ENCODE results near the gene WDR87.
A peak's percentile ranks its signal among the peaks of the same experiment; 100 is the strongest.
"Not testable (repeated sequence)": the region's sequence is repeated elsewhere in the genome, so short reads cannot be mapped to it uniquely, and the experiment has no call there.

The WDR87 gene

GRCh38 chr19:37932985-37933936, 26.9 kb upstream of the WDR87 start:
- Histone ChIP-seq H3K4me3 (peak overlapping the region in 4 of 7 experiments; percentile 9 to 32 (median 24)), H3K27ac (peak overlapping the region in 17 of 21 experiments; percentile 9 to 83 (median 67))

GRCh38 chr19:37931881-37932655, 25.7 kb upstream of the WDR87 start:
- Histone ChIP-seq H3K27ac (peak overlapping the region in 20 of 21 experiments; percentile 9 to 83 (median 66)), H3K4me3 (peak overlapping the region in 5 of 7 experiments; percentile 9 to 32 (median 17))

DNA sequence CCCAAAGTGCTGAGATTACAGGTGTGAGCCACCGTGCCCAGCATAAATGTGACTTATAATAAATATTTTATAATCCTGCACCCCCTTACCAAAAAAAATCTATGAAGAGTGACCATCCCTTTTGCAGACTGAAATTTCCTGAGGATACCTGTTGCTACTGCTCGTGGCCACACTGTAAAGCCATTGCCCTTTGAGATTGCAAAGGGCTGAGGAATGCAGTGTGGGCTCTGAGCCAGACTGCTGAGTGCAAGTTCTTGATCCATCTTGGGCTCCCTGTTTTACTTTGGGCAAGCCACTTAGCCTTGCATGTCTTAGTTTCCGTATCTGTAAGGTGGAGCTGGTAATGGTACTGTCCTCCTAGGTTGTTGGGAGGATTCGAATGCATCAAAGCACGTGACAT, 24.0 kb upstream of the WDR87 start:
- Histone ChIP-seq H3K4me3 (no peak overlapping the region), H3K27ac (no peak overlapping the region)

GRCh38 chr19:37929355-37929923, 23.0 kb upstream of the WDR87 start:
- Histone ChIP-seq H3K4me3 (no peak overlapping the region), H3K27ac (peak overlapping the region in 1 of 21 experiments; percentile 36)

DNA sequence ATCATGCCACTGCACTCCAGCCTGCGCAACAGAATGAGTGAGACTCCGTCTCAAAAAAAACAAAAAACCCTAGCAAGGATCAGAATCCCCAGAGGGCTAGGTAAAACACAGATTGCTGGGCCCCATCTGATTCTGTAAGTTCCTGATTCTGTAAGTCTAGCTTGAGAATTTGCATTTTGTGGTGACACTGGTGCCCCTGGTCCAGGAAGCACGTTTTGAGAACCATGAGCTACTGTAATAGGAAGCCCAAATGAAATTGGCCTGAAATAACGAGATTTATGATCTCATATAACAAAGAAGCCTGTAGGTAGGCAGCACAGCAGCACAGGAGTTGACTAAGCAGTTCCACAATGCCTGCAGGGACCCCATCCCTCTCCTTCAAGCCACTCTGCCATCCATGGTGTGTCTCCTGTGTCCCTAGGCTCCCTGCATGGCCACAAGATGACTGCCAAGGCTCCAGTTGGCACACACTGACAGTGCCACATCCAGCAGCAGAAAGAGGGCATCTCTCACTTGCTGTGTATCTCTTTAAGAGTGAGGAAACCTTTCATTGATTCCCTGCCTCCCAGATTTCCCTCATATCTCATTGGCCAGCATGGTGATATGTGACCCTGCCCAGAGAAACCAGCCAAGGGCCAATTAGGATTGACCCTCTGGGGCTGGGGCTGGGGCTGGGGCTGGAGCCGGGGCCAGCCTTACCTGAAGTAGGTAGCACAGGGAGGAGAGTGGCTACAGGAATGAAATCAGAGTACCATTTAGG, 22.3 kb upstream of the WDR87 start:
- Histone ChIP-seq H3K27ac (peak overlapping the region in 3 of 21 experiments; percentile 11 to 36 (median 35)), H3K4me3 (no peak overlapping the region)

DNA sequence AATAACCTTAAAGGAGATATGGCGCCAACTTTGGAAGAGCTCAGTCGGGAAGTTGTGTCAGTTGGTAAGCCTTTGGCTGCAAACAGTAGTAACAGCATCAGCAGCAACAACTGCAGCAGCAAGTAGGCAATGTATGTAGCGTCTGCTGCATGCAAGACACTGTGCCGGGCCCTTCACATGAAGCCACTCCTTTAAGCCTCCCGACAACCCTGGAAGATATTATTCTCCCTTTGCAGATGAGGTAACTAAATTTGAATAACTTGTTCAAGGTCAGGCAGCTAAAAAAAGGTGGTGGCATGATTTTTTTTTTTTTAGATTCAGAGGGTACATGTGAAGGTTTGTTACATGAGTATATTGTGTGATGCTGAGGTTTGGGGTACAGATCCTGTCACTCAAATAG, 20.3 kb upstream of the WDR87 start:
- Histone ChIP-seq H3K4me3 (no peak overlapping the region), H3K27ac (peak overlapping the region in 1 of 21 experiments; percentile 16)

- Histone ChIP-seq H3K27ac (peak overlapping the region in 1 of 21 experiments; percentile 16), H3K4me3 (no peak overlapping the region)
These were observed 19.9 kb upstream of the WDR87 start for GRCh38 chr19:37926255-37926654.

DNA sequence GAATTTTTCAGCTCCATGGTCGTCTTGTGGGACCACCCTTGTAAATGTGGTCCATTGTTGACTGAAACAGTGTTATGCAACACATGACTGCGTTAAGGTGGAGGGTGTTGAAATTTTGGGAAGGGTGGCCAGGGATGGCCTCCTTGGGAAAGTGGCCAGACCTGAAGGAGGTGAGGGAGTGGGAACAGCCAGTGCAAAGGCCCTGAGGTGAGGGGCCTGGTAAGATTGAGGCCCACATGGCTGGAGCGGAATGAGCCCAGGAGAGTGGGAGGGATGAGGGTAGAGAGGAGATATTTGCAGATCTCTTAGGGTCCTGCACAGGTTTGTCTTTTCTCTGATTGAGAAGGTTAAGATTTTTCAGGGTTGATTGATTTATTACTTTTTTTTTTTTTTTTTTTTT, 18.8 kb upstream of the WDR87 start:
- no peak overlapping the region for H3K27ac ChIP-seq
- no peak overlapping the region for H3K4me3 ChIP-seq

GRCh38 chr19:37924573-37924972, 18.2 kb upstream of the WDR87 start:
- H3K27ac ChIP-seq, H3K4me3 ChIP-seq: not testable (repeated sequence)

DNA sequence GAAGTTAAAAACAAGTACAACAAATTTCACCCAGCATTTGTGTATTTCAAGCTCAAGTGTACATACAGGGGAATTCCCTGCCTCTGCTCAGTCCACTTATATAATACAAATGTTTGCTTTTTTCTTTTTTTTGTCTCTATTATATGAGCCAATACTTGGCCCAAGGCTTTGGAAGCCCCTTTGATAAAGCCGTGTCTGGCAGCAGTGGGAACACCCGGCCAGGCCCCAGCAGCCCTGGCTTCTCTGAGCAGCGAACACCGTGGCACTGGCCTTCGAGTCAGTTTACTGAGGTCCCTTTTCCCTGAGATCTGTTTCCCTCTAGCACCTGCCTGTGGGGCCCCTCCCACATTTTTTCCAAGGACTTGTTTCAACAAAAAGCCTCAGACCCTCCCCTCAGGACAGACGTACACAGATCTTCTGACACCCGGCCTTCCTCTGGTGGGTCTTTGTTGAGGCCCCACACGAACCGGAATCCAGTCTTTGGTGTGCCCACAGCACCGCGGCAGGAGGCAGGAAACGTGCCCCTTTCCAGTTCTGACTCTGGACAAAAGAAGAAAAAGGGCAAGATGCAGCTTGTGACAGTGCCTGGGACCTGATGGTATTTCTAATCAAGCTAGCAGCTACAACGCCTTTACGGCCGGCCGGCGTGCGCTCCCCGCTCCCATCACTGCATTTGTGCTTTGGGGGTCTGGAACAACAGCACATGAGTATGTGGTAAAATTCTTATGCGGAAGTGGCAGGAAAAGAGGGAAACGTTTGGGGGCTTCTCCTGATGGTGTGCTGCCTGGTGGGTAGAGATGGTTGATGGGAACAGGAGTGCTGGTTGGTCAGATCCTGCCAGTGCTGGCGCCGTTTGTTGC, 14.4 kb upstream of the WDR87 start:
- Histone ChIP-seq H3K27ac (peak overlapping the region in 1 of 21 experiments; percentile 69), H3K4me3 (no peak overlapping the region)

- Histone ChIP-seq H3K4me3 (no peak overlapping the region), H3K27ac (no peak overlapping the region)
These were observed 8.5 kb upstream of the WDR87 start for GRCh38 chr19:37914908-37915307.

DNA sequence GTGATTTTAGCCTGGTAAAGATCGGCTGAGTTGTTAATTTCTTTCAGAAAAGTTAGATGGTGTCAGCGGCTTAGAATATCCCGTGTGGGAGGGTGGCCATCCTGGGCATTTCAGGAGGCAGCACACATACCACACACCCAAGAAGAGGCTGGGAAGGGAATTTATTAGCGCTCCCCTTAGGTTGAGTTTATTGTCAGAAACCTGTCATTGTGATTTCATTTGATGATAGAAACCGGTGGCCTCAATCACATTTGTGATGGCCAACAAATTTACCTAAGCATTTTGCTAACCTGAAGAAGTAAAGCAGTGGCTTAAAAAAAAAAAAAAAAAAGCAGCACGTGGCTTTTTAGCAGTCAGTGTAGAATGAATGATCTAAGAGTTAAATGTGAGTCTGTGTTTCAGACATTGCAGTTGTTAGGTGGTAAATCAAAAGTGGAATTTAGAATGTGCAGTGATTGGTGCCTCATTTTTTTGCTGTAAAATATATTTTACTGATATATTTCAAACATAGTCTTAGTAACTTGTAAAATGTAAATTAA, 3.3 kb upstream of the WDR87 start:
- no peak overlapping the region for H3K4me3 ChIP-seq
- H3K27ac ChIP-seq = no peak overlapping the region

GRCh38 chr19:37907735-37908455, 1.5 kb upstream of the WDR87 start:
- Histone ChIP-seq H3K27ac (peak overlapping the region in 15 of 21 experiments; percentile 62 to 94 (median 83)), H3K4me3 (peak overlapping the region; percentile 88 to 99 (median 95))

DNA sequence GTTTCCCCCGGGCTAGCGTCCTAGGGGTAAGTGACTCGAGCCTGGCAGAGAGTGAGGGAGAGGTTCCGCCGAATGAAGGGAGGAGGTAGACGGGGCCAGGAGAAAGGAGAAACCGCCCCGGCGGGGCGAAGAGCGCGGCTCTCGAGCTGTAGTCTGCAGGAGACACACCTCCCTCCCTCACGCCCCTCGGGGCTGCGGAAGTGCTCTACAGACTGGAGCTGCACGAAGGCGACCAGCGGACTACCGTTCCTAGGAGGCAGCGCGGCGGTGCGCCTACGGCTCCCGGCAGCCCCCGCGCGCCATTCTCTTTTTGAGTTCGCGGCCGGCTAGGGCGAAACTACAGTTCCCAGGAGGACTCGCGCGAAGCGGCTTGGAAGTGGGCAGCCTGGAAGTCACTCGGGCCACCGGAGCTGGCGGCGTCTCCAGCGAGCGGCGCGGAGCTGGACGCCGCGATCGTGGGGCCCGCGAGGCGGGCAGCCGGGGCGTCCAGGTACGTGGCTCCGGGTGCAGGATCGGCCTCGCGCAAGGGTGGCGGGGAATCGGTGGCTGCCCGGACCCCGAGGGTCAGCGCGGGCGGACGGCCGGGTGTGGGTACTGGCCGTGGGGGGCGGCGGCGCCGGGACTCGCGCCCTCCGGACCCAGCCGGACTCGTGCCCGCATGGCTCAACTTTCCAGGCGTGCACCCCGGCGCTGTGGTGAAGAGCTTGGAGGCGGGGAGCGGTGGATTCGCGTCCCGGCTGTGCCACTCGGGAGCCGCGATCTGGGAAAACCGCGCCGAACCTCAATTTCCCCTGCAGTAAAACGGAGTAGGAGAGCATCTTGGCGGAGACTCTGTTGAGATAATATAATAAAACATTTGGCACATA, 708 bp upstream of the WDR87 start, which contains the start of gene SIPA1L3:
Gene SIPA1L3, plus strand, starts transcription at position 340 of the 866 bp plus-strand sequence. CDS start 174,358 bp downstream, outside the sequence.
- peak within 1 kb of the TSS; percentile 62 to 94 (median 83) for H3K27ac ChIP-seq
- peak within 1 kb of the TSS; percentile 88 to 99 (median 95) for H3K4me3 ChIP-seq

DNA sequence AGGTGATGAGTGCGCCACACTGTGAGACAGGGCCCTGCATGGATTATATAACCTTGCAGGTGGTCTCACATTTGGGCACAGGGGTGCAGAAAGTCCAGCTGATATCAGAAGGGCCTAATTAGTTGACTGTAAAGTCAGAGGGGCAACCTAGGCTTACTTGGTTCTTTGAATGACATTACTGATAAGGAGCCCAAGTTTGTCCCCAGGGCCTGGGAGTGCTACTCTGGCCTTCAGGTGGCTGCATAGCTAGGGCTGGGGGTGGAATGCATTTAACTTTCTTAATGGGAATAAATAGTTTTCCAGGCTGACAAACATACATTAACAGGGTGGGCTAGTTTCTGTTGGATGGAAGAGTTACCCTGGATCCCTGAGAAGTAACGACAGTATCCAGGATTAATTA, 3.3 kb downstream of the WDR87 start:
- H3K27ac ChIP-seq = no peak overlapping the region
- no peak overlapping the region for H3K4me3 ChIP-seq

GRCh38 chr19:37902668-37903067, 3.7 kb downstream of the WDR87 start:
- Histone ChIP-seq H3K27ac (no peak overlapping the region), H3K4me3 (no peak overlapping the region)
